ENCODE measurements around the gene ZNF660. TPM values are rescaled to one million over a fixed set of nuclear protein-coding genes. Genes with fewer than 3 reads are reported as not detected.
"Not testable (repeated sequence)": the region's sequence is repeated elsewhere in the genome, so short reads cannot be mapped to it uniquely, and the experiment has no call there.

Gene ZNF660
- total RNA-seq, 1 experiment from 2014 or later = 4.1 TPM

DNA sequence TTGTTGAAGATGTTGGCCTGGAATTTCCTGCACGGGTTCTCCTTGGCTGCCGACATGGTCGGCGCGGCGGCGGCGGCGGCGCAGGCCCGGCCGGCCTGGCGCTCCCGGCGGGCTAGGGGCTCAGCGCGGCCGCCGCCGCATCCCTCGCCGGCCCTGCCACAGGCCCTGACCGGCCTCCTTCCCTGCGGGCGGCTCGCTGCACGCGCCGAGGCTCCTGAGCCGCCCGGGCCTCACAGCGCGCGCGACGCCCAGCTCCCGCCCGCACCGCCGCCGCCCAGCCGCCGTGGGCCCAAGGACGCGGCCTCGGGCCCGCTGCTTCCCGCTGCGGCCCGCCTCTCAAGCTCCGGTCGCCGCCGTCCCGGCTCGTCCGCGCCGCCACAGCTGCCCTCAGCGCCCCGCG lies 3.8 kb upstream of the ZNF660 start:
- CTCF ChIA-PET; intact Hi-C loops (cut with micrococcal nuclease; ENCODE audit: unreplicated experiment): not testable (repeated sequence)

GRCh38 chr3:44596621-44597020 lies 11.9 kb downstream of the ZNF660 start:
- H3K4me3 ChIP-seq (ENCODE audit: low read depth, low read length, poor library complexity, severe bottlenecking) = no peak overlapping the region
- H3K27me3 ChIP-seq (replicated peaks; ENCODE audit: insufficient read depth, low read depth, low read length, poor library complexity) = no peaks in the 10 kb centered on the region
- TF ChIP-seq, protein P1, sequence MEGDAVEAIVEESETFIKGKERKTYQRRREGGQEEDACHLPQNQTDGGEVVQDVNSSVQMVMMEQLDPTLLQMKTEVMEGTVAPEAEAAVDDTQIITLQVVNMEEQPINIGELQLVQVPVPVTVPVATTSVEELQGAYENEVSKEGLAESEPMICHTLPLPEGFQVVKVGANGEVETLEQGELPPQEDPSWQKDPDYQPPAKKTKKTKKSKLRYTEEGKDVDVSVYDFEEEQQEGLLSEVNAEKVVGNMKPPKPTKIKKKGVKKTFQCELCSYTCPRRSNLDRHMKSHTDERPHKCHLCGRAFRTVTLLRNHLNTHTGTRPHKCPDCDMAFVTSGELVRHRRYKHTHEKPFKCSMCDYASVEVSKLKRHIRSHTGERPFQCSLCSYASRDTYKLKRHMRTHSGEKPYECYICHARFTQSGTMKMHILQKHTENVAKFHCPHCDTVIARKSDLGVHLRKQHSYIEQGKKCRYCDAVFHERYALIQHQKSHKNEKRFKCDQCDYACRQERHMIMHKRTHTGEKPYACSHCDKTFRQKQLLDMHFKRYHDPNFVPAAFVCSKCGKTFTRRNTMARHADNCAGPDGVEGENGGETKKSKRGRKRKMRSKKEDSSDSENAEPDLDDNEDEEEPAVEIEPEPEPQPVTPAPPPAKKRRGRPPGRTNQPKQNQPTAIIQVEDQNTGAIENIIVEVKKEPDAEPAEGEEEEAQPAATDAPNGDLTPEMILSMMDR (conservative IDR thresholded peaks at IDR 0.05; ENCODE audit: low read depth, low read length) = no peak
- no peak for TF ChIP-seq EZH2 (IDR thresholded peaks at IDR 0.05; ENCODE audit: borderline replicate concordance, low read depth, low read length, poor library complexity, severe bottlenecking)
- H3K9me3 ChIP-seq (ENCODE audit: low read depth, low read length, poor library complexity, severe bottlenecking) = peaks cover 6% of the 10 kb centered on the region
- ChIA-PET CTCF (no interaction called here), POLR2A (ENCODE audit: low non-redundant PET) (no interaction called here)
- BruUV-seq (replicated peaks) = no TSS peak
- no peak for DNase-seq (ENCODE audit: low spot score)
- H3K4me1 ChIP-seq (ENCODE audit: insufficient read depth, low read length, poor library complexity, severe bottlenecking) = no peaks in the 10 kb centered on the region
- no peak overlapping the region for H3K27ac ChIP-seq (ENCODE audit: low read depth, low read length, poor library complexity, severe bottlenecking)
- intact Hi-C loops (cut with micrococcal nuclease; ENCODE audit: unreplicated experiment) = no loop called here
- H3K36me3 ChIP-seq (ENCODE audit: insufficient read depth, low read length, poor library complexity, severe bottlenecking) = peaks cover under 1% of the 10 kb centered on the region

More for the DNA sequence above, 3.8 kb upstream of the ZNF660 start:
- H3K27me3 ChIP-seq (replicated peaks; ENCODE audit: insufficient read depth, low read depth, low read length, poor library complexity); H3K4me3 ChIP-seq (ENCODE audit: low read depth, low read length, poor library complexity, severe bottlenecking); H3K36me3 ChIP-seq (ENCODE audit: insufficient read depth, low read length, poor library complexity, severe bottlenecking); BruUV-seq (replicated peaks); H3K9me3 ChIP-seq (ENCODE audit: low read depth, low read length, poor library complexity, severe bottlenecking); POLR2A ChIA-PET (ENCODE audit: low non-redundant PET); DNase-seq (ENCODE audit: low spot score); H3K4me1 ChIP-seq (ENCODE audit: insufficient read depth, low read length, poor library complexity, severe bottlenecking); H3K27ac ChIP-seq (ENCODE audit: low read depth, low read length, poor library complexity, severe bottlenecking): not testable (repeated sequence)

GRCh38 chr3:44601749-44602148 lies 17.0 kb downstream of the ZNF660 start:
- Histone ChIP-seq H3K27ac (ENCODE audit: low read depth, low read length, poor library complexity, severe bottlenecking) (no peak overlapping the region), H3K27me3 (replicated peaks; ENCODE audit: insufficient read depth, low read depth, low read length, poor library complexity) (no peaks in the 10 kb centered on the region), H3K4me1 (ENCODE audit: insufficient read depth, low read length, poor library complexity, severe bottlenecking) (no peaks in the 10 kb centered on the region), H3K4me3 (ENCODE audit: low read depth, low read length, poor library complexity, severe bottlenecking) (no peak overlapping the region), H3K36me3 (ENCODE audit: insufficient read depth, low read length, poor library complexity, severe bottlenecking) (no peaks in the 10 kb centered on the region), H3K9me3 (ENCODE audit: low read depth, low read length, poor library complexity, severe bottlenecking) (no peaks in the 10 kb centered on the region)
- no TSS peak for BruUV-seq (replicated peaks)
- CTCF ChIA-PET = no interaction called here
- intact Hi-C loops (cut with micrococcal nuclease; ENCODE audit: unreplicated experiment) = no loop called here
- POLR2A ChIA-PET (ENCODE audit: low non-redundant PET) = no interaction called here
- no peak for DNase-seq (ENCODE audit: low spot score)
- TF ChIP-seq EZH2 (IDR thresholded peaks at IDR 0.05; ENCODE audit: borderline replicate concordance, low read depth, low read length, poor library complexity, severe bottlenecking) = no peak
- TF ChIP-seq, protein P1 (conservative IDR thresholded peaks at IDR 0.05; ENCODE audit: low read depth, low read length) = no peak

GRCh38 chr3:44612678-44613077 lies 27.9 kb downstream of the ZNF660 start:
- Histone ChIP-seq H3K4me1 (ENCODE audit: insufficient read depth, low read length, poor library complexity, severe bottlenecking) (no peaks in the 10 kb centered on the region), H3K9me3 (ENCODE audit: low read depth, low read length, poor library complexity, severe bottlenecking) (no peaks in the 10 kb centered on the region), H3K27me3 (replicated peaks; ENCODE audit: insufficient read depth, low read depth, low read length, poor library complexity) (no peaks in the 10 kb centered on the region), H3K27ac (ENCODE audit: low read depth, low read length, poor library complexity, severe bottlenecking) (no peak overlapping the region), H3K36me3 (ENCODE audit: insufficient read depth, low read length, poor library complexity, severe bottlenecking) (no peaks in the 10 kb centered on the region), H3K4me3 (ENCODE audit: low read depth, low read length, poor library complexity, severe bottlenecking) (no peak overlapping the region)
- TF ChIP-seq EZH2 (IDR thresholded peaks at IDR 0.05; ENCODE audit: borderline replicate concordance, low read depth, low read length, poor library complexity, severe bottlenecking) = no peak
- TF ChIP-seq, protein P1 (conservative IDR thresholded peaks at IDR 0.05; ENCODE audit: low read depth, low read length) = no peak
- ChIA-PET CTCF (no interaction called here), POLR2A (ENCODE audit: low non-redundant PET) (no interaction called here)
- intact Hi-C loops (cut with micrococcal nuclease; ENCODE audit: unreplicated experiment) = no loop called here
- no peak for DNase-seq (ENCODE audit: low spot score)
- no TSS peak for BruUV-seq (replicated peaks)

Measured in A673 (cell line).